ENCODE results near the gene SDHAF2. TPM values are rescaled to one million over a fixed set of nuclear protein-coding genes. Genes with fewer than 3 reads are reported as not detected.

Gene SDHAF2
- total and polyA plus RNA-seq, 2 of the 13 experiments (the other 11 are each of a cell fraction or from before 2014, with no cell fraction given): 44.2 to 70.4 TPM

GRCh38 chr11:61488651-61489291, 58.8 kb downstream of the SDHAF2 start (continued):
- TF ChIP-seq RORA (CRISPR knock-in tag; IDR thresholded peaks at IDR 0.05) (no peak), ATF5 (CRISPR knock-in tag; IDR thresholded peaks at IDR 0.05; ENCODE audit: low read depth) (no peak), CENPX (CRISPR knock-in tag; IDR thresholded peaks at IDR 0.05) (no peak), SRSF4 (IDR thresholded peaks at IDR 0.05; ENCODE audit: low read depth, low read length, poor library complexity, severe bottlenecking) (no peak), KAT7 (CRISPR knock-in tag; IDR thresholded peaks at IDR 0.05; ENCODE audit: borderline replicate concordance) (no peak), TBL1XR1 (IDR thresholded peaks at IDR 0.05; ENCODE audit: borderline replicate concordance, low read length, partially characterized antibody) (no peak), IKZF4 (CRISPR knock-in tag; IDR thresholded peaks at IDR 0.05; ENCODE audit: borderline replicate concordance, low read depth, not compliant biosample characterization) (no peak), AGO2 (optimal IDR thresholded peaks at IDR 0.05; ENCODE audit: low read depth, low read length) (no peak), ZNF816 (CRISPR knock-in tag; IDR thresholded peaks at IDR 0.05; ENCODE audit: borderline replicate concordance) (no peak), SIN3B (IDR thresholded peaks at IDR 0.05; ENCODE audit: low read length) (no peak), TBX3 (IDR thresholded peaks at IDR 0.05; ENCODE audit: borderline replicate concordance) (no peak), NRL (CRISPR knock-in tag; IDR thresholded peaks at IDR 0.05; ENCODE audit: borderline replicate concordance) (no peak), ZNF318 (CRISPR knock-in tag; IDR thresholded peaks at IDR 0.05) (no peak), ZMAT5 (CRISPR knock-in tag; IDR thresholded peaks at IDR 0.05; ENCODE audit: borderline replicate concordance, low read depth) (no peak)
- TF ChIP-seq, protein P1, sequence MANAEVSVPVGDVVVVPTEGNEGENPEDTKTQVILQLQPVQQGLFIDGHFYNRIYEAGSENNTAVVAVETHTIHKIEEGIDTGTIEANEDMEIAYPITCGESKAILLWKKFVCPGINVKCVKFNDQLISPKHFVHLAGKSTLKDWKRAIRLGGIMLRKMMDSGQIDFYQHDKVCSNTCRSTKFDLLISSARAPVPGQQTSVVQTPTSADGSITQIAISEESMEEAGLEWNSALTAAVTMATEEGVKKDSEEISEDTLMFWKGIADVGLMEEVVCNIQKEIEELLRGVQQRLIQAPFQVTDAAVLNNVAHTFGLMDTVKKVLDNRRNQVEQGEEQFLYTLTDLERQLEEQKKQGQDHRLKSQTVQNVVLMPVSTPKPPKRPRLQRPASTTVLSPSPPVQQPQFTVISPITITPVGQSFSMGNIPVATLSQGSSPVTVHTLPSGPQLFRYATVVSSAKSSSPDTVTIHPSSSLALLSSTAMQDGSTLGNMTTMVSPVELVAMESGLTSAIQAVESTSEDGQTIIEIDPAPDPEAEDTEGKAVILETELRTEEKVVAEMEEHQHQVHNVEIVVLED (CRISPR knock-in tag; IDR thresholded peaks at IDR 0.05; ENCODE audit: borderline replicate concordance): no peak
- TF ChIP-seq, protein P2, sequence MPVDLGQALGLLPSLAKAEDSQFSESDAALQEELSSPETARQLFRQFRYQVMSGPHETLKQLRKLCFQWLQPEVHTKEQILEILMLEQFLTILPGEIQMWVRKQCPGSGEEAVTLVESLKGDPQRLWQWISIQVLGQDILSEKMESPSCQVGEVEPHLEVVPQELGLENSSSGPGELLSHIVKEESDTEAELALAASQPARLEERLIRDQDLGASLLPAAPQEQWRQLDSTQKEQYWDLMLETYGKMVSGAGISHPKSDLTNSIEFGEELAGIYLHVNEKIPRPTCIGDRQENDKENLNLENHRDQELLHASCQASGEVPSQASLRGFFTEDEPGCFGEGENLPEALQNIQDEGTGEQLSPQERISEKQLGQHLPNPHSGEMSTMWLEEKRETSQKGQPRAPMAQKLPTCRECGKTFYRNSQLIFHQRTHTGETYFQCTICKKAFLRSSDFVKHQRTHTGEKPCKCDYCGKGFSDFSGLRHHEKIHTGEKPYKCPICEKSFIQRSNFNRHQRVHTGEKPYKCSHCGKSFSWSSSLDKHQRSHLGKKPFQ (CRISPR knock-in tag; IDR thresholded peaks at IDR 0.05; ENCODE audit: insufficient replicate concordance): no peak
